Psoas muscle (tissue), 8 donors: ENCODE results near the gene MT1X. TPM values are rescaled to one million over a fixed set of nuclear protein-coding genes. Genes with fewer than 3 reads are reported as not detected.
"Not testable (repeated sequence)": the region's sequence is repeated elsewhere in the genome, so short reads cannot be mapped to it uniquely, and the experiment has no call there.

ENCODE experiments used
- ATAC-seq, 4 donors: fragments of 200-7000 bp; cut with Tn5 transposase; one replicate each; pipeline ENCODE4 v1.9.1; 2020; ENCODE audit warnings: moderate library complexity in 3 of 4, mild to moderate bottlenecking in 2 of 4
- DNase-seq, 2 donors: peaks; one replicate each; pipeline ENCODE4 v3.0.0-alpha.2; 2020
- H3K27ac ChIP-seq: fragments of 200-600 bp; one replicate; pipeline ENCODE4 v1.8.0; 2022
- H3K27me3 ChIP-seq, 3 donors: fragments of 200-600 bp in 1 of 3; one replicate each; pipeline versions ENCODE4 v1.6.1 to v1.8.0; 2013 to 2022; ENCODE audit warnings: low read length in 2 of 3, mild to moderate bottlenecking in 2 of 3, moderate library complexity in 1 of 3; ENCODE audit not compliant: insufficient read depth in 3 of 3
- H3K36me3 ChIP-seq, 2 donors: fragments of 200-600 bp in 1 of 2; one replicate each; pipeline versions ENCODE4 v1.6.1 to v1.8.0; 2013 to 2022; ENCODE audit warnings: low read depth in 1 of 2, mild to moderate bottlenecking in 1 of 2, moderate library complexity in 1 of 2; ENCODE audit not compliant: insufficient read depth in 1 of 2
- H3K4me1 ChIP-seq: fragments of 200-600 bp; one replicate; pipeline ENCODE4 v1.8.0; 2022
- H3K4me3 ChIP-seq: fragments of 200-600 bp; one replicate; pipeline ENCODE4 v1.8.0; 2022; ENCODE audit warnings: mild to moderate bottlenecking
- H3K9me3 ChIP-seq: fragments of 200-600 bp; one replicate; pipeline ENCODE4 v1.8.0; 2022
- CTCF ChIP-seq: fragments of 200-600 bp; IDR thresholded peaks from one replicate; pipeline ENCODE4 v1.8.0; 2022; ENCODE audit warnings: antibody characterized with exemption
- WGBS, 3 donors: extraction: QIAGEN DNeasy Blood & Tissue Kit; methylation state at CpG; one replicate each; pipeline versions ENCODE4 v1.1.6 to v1.1.7; 2013; 5-methylcytosine and 5-hydroxymethylcytosine counted together
- intact Hi-C, 2 donors: fragments of 100-400 bp; cut with DNase I; formaldehyde crosslinking; loops; one replicate each; pipeline versions ENCODE4 v1.11.0 to v1.14.2; 2022
- polyA plus RNA-seq, 3 donors: library from polyadenylated mRNA; stranded (reverse); fragments of 200-250 nt; gene quantifications; one replicate each; pipeline ENCODE4 v1.2.3, GENCODE V29; 2013
- total RNA-seq, 4 donors: library from RNA; stranded (reverse); fragmentation: NEBNext Ultra II Directional in 2 of 4; extraction: Animal tissue kit (Norgen Biotek cat#: 25700) in 2 of 4; gene quantifications; one replicate each; pipeline versions ENCODE4 v1.2.1 to v1.2.4, GENCODE V29; 2021 to 2023
- donor health status: healthy with polysubstance abuse.
- donor health status: DM: no; HTN: no; CAD: no; lungs with moderate emphysema.
- donor health status: Bipolar disorder and iron deficiency.
- donor health status: healthy.
- donor health status: DM: yes; HTN: yes; CAD: no.
- donor health status: DM: no; HTN: no; CAD: no.
- donor health status: DM: no; HTN: no; CAD: no.
- donor health status: DM: yes; HTN: yes; CAD: no.

Gene MT1X
- total and polyA plus RNA-seq, 7 donors: 481 to 16,364 (median 4,271) TPM

- peak; percentile 72 to 78 (median 76) for ATAC-seq
- WGBS, 3 donors: 21 to 24% (median 22%) methylated on average over 38 to 46 of the region's 46 CpGs
- Histone ChIP-seq H3K4me1 (no peaks in the 10 kb centered on the region), H3K9me3 (no peaks in the 10 kb centered on the region), H3K27me3 (peaks cover 2 to 55% (median 4%) of the 10 kb centered on the region in 3 donors), H3K27ac (no peak within 1 kb of the TSS), H3K4me3 (peak within 1 kb of the TSS; percentile 30), H3K36me3 (no peaks in the 10 kb centered on the region)
- no peak for TF ChIP-seq CTCF
- peak; percentile 68 to 78 for DNase-seq
- intact Hi-C loops: no loop called here
Measured at GRCh38 chr16:56667581-56668571, 14.4 kb upstream of the MT1X start, which contains the start of gene MT1G. Gene MT1G (minus strand): TSS chr16:56668065. CDS start chr16:56667993, 72 bp downstream.

GRCh38 chr16:56669005-56669839 is 13.0 kb upstream of the MT1X start, which contains the start of gene MT1H:
Gene MT1H (plus strand): TSS chr16:56669814. CDS start chr16:56669885, 71 bp downstream.
- WGBS, 3 donors: 40 to 46% (median 44%) methylated on average over 34 to 38 of the region's 38 CpGs
- Histone ChIP-seq H3K4me3 (no peak within 1 kb of the TSS), H3K27me3 (peaks cover 0 to 46% (median 4%) of the 10 kb centered on the region in 3 donors), H3K36me3 (no peaks in the 10 kb centered on the region), H3K4me1 (no peaks in the 10 kb centered on the region), H3K27ac (no peak within 1 kb of the TSS), H3K9me3 (no peaks in the 10 kb centered on the region)
- DNase-seq: no peak
- no peak for ATAC-seq
- intact Hi-C loops: no loop called here
- TF ChIP-seq CTCF: no peak

GRCh38 chr16:56669840-56670619 is 12.2 kb upstream of the MT1X start:
- Histone ChIP-seq H3K36me3 (no peaks in the 10 kb centered on the region), H3K27me3 (peaks cover 0 to 45% (median 4%) of the 10 kb centered on the region in 3 donors), H3K9me3 (no peaks in the 10 kb centered on the region), H3K4me3 (no peak overlapping the region), H3K27ac (no peak overlapping the region), H3K4me1 (no peaks in the 10 kb centered on the region)
- TF ChIP-seq CTCF: no peak
- 41 to 43% (median 42%) methylated on average over 19 of the region's 19 CpGs for WGBS, 3 donors
- intact Hi-C loops: loop anchor here in 1 of 2 donors (5.0 kb wide), 1 partner anchor 38 kb away; the partner anchor contains the start of gene MT1M
- ATAC-seq: no peak
- no peak for DNase-seq

GRCh38 chr16:56670620-56670934 is 11.7 kb upstream of the MT1X start:
- no peak overlapping the region for H3K4me3 ChIP-seq

GRCh38 chr16:56671691-56672090 is 10.6 kb upstream of the MT1X start:
- not testable (repeated sequence) for H3K9me3 ChIP-seq, H3K4me3 ChIP-seq, H3K4me1 ChIP-seq, DNase-seq, H3K27ac ChIP-seq, H3K36me3 ChIP-seq
- intact Hi-C loops: loop anchor here in 1 of 2 donors (2.0 to 5.0 kb wide), 3 partner anchors 31 to 69 kb away; partner anchors contain the start of gene MT1M
- ATAC-seq: peak in 1 of 4 donors; percentile 14
- WGBS, 3 donors: 44 to 73% (median 58%) methylated on average over 2 of the region's 2 CpGs
- H3K27me3 ChIP-seq: peaks cover 0 to 48% (median 4%) of the 10 kb centered on the region in 3 donors

More at GRCh38 chr16:56670620-56670934, 11.7 kb upstream of the MT1X start:
- no peaks in the 10 kb centered on the region for H3K4me1 ChIP-seq
- H3K36me3 ChIP-seq: no peaks in the 10 kb centered on the region
- no peak for ATAC-seq
- intact Hi-C loops: loop anchor here in 1 of 2 donors (5.0 kb wide), 1 partner anchor 38 kb away; the partner anchor contains the start of gene MT1M
- no peak overlapping the region for H3K27ac ChIP-seq
- H3K9me3 ChIP-seq: no peaks in the 10 kb centered on the region
- TF ChIP-seq CTCF: no peak
- H3K27me3 ChIP-seq: peaks cover 0 to 45% (median 4%) of the 10 kb centered on the region in 3 donors
- DNase-seq: no peak
- 56 to 72% (median 68%) methylated on average over 2 of the region's 2 CpGs for WGBS, 3 donors

GRCh38 chr16:56672171-56672570 is 10.1 kb upstream of the MT1X start:
- not testable (repeated sequence) for H3K4me1 ChIP-seq, DNase-seq, H3K27ac ChIP-seq, ATAC-seq, H3K4me3 ChIP-seq, H3K36me3 ChIP-seq, H3K9me3 ChIP-seq
- intact Hi-C loops: loop anchor here in 1 of 2 donors (2.0 to 5.0 kb wide), 3 partner anchors 31 to 69 kb away; partner anchors contain the start of gene MT1M
- H3K27me3 ChIP-seq: peaks cover 0 to 44% (median 4%) of the 10 kb centered on the region in 3 donors
- 80 to 98% (median 97%) methylated on average over 3 of the region's 3 CpGs for WGBS, 3 donors
